HG03558 (cell line): ENCODE measurements around the gene CARM1.
"Not testable (repeated sequence)": the region's sequence is repeated elsewhere in the genome, so short reads cannot be mapped to it uniquely, and the experiment has no call there.

Experiments
- ATAC-seq: cut with Tn5 transposase; IDR thresholded peaks from one replicate; pipeline ENCODE4 v1.9.1; 2021; ENCODE audit warnings: moderate number of reproducible peaks; ENCODE audit not compliant: unreplicated experiment; ENCODE audit errors: extremely low read depth

CARM1 gene

DNA sequence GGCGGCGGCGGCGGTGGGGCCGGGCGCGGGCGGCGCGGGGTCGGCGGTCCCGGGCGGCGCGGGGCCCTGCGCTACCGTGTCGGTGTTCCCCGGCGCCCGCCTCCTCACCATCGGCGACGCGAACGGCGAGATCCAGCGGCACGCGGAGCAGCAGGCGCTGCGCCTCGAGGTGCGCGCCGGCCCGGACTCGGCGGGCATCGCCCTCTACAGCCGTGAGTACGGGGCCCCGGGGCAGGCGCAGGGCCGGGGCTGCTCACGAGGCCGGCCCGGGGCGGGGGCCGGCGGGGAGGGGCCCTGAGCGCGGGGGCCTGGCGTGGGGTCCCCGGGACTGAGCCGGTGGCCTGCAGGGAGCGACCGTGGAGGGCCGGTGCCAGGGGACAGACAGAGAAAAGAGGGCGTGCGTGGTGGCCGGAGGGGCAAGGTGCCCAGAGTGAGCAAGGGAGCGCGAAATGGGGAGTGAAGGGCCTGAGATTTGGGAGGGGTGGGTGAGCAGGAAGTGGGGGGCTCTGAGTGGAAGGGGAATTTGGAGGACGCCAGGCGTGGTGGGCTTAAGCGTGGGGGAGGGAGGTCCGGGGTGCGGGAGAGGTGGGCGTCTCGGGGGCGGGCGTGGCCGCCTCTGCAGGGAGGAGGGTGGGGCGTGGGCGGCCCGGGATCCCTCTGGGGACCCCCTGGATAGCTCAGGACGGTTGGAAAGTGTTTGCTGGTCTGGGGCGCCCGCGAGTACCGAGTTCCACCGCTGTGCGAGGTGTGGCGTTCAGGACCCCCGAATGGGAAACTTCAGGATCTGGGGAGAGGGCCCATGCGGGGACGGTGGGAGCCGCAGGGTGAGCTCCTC, 575 bp downstream of the CARM1 start:
- peak; percentile 0 for ATAC-seq

DNA sequence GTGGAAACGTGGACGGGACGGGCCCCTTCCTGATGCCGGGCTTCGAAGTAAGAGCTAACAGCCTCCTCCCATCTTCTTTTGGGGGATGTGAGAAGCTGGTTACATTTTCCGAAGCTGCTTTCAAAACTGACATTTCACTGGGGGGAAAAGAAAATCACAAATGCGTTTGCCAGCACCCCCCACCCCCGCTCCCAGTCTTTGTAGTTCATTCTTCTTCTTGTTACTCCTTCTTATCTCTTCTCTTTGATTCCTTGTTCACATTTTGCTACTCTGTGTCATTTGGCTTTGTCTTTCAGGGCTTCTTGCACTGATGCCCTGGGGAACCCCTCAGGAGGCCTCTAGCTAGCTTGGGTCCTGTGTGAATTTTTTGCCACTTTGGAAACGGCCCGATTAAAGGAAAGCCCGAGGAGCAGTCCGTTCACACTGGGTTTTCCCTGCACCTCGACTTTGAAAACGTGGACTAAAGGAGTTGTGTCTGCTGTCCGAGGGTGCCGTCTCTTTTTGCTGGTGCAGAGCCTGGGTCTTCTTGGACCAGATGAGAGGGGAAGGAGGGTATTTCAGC, 1.3 kb downstream of the CARM1 start:
- no peak for ATAC-seq

DNA sequence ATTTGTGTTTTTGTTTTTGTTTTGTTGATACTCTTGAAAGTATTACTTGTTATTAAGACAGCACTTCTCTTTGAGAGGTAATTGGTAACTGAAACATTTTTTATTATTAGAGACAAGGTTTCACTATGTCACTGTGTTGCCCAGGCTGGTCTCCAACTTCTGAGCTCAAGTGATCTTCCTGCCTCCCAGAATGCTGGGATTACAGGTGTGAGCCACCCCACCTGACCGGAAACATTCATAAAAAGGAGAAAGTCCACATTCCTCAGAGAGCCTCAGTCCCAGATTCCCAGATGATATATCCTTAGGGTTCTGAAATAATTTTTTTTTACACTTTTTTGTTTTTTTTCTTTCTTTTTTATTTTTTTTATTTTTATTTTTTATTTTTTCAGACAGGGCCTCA, 2.7 kb downstream of the CARM1 start:
- ATAC-seq: no peak

DNA sequence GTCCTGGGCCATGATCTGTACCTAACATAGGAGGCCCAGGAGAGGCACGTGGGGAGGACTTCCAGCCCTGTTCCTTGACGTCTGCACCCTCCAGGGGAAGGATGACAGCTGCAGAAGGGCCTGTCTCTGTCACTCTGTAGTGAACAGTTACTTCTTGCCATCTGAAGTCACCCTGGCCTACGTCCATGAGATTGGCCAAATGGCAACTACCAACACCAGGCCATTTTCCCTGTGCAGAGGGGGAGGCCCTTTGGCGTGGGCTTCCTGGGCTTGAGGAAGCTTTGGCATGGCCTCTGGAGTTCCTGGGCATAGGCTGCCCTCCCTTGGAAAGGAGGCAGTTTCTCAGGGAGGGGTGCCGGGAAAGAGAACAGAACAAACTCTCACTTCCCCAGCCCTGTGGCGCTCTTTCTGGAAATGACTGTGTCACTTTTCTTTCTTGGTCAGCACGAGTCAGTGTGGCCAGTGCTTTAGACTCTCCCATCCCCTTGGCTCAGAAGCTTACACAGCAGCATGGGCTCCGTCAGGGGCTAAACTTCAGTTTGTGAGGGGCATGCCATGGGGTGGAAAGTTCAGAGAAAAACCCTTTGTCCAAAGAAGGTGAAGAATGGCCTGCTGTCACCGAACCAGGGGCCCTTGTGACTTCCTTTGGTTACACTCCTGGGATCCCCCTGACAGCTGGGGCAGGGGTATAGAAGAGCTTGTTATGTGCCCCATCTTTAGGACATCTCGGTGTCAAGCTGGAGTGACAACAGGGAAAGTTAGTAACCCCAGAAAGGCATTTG, 5.3 kb downstream of the CARM1 start:
- ATAC-seq: no peak

DNA sequence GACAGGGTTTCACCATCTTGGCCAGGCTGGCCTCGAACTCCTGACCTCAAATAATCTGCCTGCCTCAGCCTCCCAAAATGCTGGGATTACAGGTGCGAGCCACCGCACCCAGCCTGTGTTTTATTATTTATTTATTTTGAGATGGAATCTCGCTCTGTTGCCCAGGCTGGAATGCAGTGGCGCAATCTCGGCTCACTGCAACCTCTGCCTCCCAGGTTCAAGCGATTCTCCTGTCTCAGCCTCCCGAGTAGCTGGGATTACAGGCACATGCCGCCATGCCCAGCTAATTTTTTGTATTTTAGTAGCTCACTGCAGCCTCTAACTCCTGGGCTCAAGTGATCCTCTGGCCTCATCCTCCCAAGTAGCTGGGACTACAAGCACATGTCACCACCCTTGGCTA, 6.3 kb downstream of the CARM1 start:
- ATAC-seq: not testable (repeated sequence)

DNA sequence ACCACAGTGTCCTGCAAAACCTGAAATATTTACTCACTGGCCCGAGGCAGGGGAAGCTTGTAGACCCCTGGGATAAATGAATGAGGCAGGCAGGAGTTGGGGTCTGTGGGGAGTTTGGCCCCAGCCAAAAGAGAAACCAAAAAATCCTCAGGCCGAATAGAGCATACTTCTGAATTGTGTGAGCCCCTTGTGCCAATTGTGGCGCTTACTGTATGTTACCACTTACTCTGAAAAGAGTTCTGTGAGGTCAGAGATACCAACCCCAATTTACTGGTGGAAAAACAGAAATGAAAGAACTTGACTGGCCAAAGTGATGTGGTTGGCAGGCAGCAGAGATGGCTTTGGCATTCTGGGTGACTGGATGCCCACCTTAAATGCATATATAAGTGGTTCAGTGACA, 6.9 kb downstream of the CARM1 start:
- ATAC-seq: no peak

DNA sequence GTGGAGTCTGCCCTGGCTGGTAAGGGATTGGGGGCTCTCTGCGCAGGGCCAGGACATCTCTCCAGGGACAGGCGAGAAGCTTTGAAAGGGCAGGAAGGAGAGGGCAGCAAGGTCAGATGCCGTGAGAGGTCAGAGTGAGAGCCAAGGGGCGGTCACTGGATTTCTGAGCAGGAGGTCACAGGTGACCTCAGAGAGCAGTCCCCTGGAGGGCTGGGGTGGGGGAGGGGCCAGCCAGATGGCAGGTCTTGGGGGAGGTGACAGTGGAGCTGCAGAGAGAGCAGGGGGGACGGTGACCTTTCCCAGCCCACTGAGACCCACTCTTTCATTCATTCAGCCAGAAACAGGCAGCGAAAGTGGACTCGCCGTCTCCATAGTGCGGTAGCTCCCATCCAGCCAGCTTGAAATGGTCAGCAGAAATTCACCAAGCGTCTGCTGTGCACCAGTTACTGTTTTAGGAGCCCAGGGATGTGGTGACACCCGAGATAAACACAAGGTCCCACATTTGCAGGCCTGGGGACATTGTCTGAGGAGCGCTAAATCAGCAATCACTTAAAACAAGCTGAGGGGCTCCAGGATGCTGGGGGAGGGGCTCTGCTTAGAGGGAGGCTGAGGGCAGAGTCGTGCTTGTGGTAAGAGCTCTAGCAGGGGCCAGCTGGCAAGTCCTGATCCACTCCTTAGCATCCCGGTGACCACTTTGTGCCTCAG, 10.2 kb downstream of the CARM1 start:
- ATAC-seq: no peak

DNA sequence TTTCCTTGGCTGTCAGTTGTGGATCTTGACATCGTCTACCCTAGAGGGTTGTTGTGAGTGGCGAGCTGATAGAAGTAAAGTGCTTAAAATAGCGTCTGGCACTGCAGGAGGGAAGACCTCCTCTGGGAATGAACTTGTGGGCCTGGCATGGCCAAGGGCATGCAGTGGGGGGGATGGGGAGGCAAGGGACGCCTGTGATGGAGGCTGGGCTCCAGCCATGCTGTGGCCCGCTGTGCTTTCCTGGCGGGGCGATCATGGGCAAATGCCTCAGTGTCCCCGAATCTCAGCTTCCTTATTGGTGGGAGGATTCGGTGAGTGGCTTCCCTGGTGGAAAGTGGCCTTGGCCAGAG, 10.7 kb downstream of the CARM1 start:
- no peak for ATAC-seq

DNA sequence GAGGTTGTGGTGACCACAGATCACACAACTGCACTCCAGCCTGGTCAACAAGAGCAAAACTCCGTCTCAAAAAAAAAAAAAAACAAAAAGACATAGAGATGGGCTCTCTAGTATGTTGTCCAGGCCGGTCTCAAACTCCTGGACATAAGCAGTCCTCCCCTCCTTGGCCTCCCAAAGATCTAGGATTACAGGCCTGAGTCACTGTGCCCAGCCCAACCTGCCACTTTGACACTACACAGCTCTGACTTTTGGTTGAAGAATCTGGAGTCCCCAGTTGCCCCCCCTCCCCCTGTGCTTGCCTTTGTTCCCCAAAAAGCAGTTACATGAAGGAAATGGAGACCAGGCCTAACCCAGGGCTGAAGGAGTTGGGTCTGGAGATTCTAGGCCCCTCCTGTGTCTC, 12.9 kb downstream of the CARM1 start:
- no peak for ATAC-seq

DNA sequence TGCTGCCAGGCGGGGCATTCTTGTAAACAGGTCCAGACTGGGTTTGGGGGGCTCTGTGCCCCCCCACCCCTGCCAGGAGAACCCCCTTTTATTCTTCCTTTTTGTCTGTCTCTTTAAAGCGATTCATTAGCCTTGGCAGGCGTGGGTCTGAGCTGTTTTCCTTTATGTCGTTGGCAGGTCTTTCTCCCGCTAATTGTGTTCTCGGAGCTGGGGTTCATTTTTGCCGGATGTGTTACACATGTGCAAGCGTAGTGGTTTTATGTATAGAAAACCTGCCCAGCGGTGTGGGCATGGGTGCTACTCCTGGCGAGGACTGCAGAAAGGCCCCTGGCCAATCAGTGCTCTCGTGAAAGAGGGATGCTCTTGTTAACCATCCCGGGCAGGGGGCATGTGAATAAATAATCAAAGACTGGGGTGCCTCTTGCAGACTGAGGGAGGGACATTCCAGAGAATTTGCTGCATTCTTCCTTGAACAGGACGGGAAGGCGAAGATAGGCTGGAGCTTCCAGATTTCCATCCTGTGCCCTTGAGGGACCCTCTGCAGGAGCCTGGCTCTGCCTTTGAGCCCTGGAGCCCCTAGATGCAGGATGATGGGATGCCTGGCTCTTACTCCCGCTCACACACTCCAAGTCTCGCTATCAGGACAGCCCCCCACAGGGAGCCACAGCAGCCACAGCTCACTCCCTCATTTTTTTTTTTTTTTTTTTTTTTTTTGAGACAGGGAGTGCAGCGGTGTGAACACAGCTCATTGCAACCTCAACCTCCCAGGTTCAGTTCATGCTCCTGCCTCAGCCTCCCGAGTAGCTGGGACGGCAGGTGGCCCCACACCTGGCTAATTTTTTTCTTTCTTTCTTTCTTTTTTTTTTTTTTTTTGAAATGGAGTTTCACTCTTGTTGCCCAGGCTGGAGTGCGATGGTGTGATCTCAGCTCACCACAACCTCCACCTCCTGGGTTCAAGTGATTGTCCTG, 14.1 kb downstream of the CARM1 start:
- no peak for ATAC-seq

DNA sequence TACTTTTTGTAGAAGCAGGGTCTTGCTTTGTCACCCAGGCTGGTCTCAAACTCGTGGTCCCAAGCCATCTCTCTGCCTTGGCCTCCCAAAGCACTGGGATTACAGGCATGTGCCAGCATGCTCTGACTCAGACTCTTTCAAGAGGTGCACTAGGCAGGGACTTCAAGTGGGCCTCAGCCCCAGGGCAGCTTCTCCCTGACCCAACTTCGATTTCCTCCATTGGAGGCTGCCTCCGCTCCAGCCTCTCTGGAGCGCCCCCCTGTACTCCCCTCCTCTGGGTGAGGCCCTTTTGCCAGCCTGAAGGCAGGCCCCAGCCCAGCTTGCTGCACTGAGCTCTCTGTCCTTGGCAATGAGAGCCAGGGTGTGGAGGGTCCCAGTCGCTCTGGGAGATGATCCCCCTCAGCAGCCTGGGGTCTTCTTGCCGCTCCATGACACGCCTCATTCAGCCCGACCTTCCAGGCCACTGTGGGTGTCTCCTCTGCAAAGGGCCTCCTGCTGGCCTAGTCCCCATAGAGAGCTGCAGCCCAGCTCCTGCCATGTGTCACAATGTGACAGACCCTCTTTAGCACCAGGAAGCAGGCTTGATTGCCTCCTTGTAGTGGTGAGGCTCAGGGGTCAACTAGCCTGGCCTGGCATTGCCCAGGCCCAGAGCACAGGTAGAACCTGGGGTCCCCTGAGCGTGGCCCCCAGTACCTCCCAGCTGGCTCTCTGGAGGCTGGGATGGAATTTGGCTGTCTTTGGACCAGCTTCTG, 16.4 kb downstream of the CARM1 start:
- ATAC-seq: no peak

DNA sequence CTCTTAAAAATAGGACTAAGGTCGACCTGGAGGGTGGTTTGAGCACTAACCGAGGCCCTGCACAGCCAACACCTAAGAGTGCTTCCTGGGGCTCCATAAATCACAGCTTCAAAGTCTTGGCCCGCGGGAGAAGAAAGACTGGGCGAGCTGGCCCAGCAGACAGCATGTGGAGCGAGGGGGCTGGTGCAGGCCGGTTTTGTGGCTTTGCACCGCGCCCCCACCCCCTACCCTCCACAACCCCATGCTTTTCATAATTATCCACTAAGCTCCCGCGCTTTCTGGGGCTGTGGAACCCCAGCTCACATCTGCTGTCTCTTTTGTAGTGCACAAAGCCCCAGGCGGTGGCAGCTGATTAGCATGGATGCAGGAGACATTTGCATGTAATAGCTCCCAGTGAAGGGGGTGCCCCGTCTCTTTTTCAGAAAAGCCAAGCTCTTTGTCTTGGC, 17.1 kb downstream of the CARM1 start:
- ATAC-seq: no peak

DNA sequence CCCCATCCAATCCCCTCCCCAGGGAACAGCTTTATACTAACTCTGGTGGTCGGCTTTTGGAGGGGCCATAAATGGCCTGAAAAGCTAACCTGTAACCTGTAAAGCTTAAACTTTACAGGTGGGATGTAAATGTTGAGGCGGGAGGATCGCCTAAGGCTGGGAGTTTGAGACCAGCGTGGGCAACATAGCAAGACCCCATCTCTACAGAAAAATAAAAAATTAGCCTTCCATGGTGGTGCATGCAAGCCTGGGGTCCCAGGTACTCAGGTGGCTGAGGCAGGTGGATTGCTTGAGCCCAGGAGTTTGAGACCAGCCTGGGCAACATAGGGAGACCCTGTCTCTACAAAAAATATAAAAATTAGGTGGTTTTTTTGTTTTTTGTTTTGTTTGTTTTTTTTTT, 18.5 kb downstream of the CARM1 start:
- ATAC-seq: no peak

DNA sequence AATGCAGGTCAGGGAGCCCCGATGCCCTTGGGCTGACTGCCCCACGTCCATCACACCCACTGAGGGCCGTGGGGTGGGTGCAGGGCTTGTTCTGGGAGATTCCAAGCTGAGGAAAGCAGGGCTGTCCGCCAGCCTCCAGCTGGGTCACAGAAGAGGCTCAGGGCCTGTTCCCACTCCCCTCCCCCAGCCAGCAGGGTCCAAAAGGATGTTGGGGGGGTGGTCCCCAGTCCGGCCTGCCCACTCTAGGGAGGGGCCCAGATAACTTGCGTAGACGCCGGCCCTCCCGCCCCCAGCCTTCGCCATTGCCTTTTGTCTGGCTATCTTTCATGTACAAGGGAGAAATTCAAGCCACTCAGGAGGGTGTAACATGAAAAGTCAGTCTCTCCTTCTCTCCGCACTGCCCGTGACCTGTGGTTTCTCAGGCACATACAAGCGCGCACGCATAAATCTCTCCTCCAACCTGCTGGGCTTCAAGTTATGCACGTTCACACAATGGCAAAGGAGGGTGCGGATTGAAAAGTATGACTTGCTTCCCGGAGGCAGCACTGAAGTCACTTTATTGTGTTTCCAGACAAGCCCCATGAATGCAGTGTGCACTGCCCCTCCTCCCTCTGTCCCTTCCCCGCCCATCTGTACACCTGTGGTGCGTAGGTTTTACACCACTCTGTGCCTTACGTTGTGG, 20.2 kb downstream of the CARM1 start:
- no peak for ATAC-seq

DNA sequence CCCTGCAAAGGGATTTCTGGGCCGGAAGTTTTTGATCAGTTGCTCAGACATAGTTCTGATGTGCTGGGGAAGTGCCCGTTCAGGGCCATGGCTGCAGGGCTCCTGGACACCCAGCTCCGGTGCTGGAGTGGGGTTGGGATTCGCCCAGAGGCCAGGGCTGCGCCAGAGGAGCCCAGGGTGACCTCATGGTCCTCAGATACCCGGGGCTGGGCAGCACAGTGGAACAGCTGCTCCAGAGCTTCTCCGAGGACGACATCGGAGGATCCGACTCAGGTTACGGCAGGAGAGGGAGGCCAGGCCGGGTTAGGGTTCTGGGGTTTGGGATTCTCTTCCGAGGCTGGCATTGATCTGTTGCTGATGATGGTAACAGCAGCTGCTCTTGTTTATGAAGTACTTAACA, 20.9 kb downstream of the CARM1 start:
- ATAC-seq: no peak

DNA sequence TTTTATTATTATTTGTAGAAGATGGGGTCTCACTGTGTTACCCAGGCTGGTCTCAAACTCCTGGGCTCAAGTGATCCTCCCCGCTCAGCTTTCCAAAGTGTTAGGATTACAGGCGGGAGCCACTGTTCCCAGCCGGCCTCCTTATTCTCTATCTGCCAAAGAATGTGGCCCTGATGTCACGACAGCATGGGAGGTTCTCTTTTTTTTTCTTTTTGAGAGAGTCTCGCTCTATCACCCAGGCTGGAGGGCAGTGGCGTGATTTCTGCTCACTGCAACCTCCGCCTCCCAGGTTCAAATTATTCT, 23.5 kb downstream of the CARM1 start:
- no peak for ATAC-seq

DNA sequence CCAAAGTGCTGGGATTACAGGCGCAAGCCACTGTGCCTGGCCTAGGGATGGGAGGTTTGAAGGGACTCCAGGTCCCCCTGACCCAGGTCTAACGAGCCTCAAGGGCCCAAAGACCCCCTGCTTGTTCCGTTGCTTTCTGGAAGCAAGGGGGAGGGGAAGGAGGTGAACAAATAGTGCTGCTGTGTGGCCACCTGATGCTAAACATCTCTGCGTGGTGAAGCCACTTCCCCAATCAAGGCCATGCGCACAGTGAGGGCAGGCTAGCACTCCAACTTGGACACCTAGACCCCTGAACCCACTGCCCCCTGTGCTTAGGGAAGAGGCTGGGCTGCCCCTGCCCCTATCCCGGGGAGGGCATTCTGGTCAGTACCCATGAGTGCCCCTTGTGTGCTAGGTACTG, 24.0 kb downstream of the CARM1 start:
- no peak for ATAC-seq

DNA sequence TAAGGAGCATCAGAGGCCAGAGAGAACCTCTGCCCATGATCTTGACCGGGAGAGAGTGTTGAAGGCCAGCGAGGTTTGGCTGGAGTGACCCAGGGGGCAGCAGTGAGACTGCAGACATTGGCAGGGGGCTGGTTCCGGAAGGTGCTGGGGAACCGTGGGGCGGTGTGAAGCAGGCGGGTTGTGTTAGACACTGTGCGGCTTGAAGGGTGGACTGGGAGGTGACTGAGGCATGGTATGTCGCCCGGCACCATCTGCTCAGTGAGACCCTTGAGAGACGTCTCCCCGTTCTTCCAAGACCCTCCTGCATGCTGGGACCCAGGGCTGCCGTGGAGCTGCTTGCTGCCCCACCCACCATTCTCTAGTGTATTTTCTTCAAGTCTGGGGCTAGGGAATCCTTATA, 24.6 kb downstream of the CARM1 start:
- no peak for ATAC-seq
